Measurements from ENCODE around the gene AIFM3. TPM values are rescaled to one million over a fixed set of nuclear protein-coding genes. Genes with fewer than 3 reads are reported as not detected.
A peak's percentile ranks its signal among the peaks of the same experiment; 100 is the strongest.

Gene AIFM3
- total RNA-seq, 1 donor from 2014 or later = 0.47 TPM

GRCh38 chr22:20943104-20943933 is 23.7 kb upstream of the AIFM3 start:
- peak; percentile 6 for DNase-seq (ENCODE audit: low spot score)
- Mint-ChIP-seq H3K4me1 (ENCODE audit: low read depth) (peaks cover 55% of the 10 kb centered on the region), H3K27ac (ENCODE audit: unreplicated experiment) (no peak overlapping the region), H3K36me3 (ENCODE audit: low read depth) (no peaks in the 10 kb centered on the region), H3K9me3 (ENCODE audit: low read depth) (no peaks in the 10 kb centered on the region), H3K27me3 (ENCODE audit: low read depth) (no peaks in the 10 kb centered on the region), H3K4me3 (ENCODE audit: unreplicated experiment) (no peak overlapping the region)
- no peak for TF ChIP-seq CTCF (IDR thresholded peaks at IDR 0.05)

DNA sequence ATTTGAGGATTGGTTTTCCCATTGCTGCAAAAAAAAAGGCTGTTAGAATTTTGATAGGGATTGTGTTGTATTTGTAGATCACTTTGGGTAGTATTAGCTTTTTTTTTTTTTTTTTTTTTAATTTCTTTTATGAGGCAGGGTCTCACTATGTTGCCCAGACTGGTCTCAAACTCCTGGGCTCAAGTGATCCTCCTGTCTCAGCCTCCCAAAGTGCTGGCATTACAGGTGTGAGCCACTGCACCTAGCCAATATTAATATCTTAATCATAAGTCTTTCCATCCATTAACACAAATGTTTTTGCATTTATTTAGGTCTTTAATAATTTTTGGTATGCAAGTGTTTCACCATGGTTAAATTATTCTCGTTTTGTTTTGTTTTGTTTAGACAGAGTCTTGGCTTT is 23.0 kb upstream of the AIFM3 start:
- Mint-ChIP-seq H3K4me3 (ENCODE audit: unreplicated experiment) (no peak overlapping the region), H3K36me3 (ENCODE audit: low read depth) (no peaks in the 10 kb centered on the region), H3K27me3 (ENCODE audit: low read depth) (no peaks in the 10 kb centered on the region), H3K9me3 (ENCODE audit: low read depth) (no peaks in the 10 kb centered on the region), H3K4me1 (ENCODE audit: low read depth) (peaks cover 51% of the 10 kb centered on the region), H3K27ac (ENCODE audit: unreplicated experiment) (no peak overlapping the region)
- DNase-seq (ENCODE audit: low spot score) = no peak
- TF ChIP-seq CTCF (IDR thresholded peaks at IDR 0.05) = no peak

GRCh38 chr22:20945578-20945934 is 21.5 kb upstream of the AIFM3 start:
- Mint-ChIP-seq H3K4me3 (ENCODE audit: unreplicated experiment) (no peak overlapping the region), H3K36me3 (ENCODE audit: low read depth) (peaks cover 3% of the 10 kb centered on the region), H3K9me3 (ENCODE audit: low read depth) (no peaks in the 10 kb centered on the region), H3K4me1 (ENCODE audit: low read depth) (peaks cover 41% of the 10 kb centered on the region), H3K27me3 (ENCODE audit: low read depth) (no peaks in the 10 kb centered on the region), H3K27ac (ENCODE audit: unreplicated experiment) (peak overlapping the region; percentile 84)
- TF ChIP-seq CTCF (IDR thresholded peaks at IDR 0.05) = no peak
- peak; percentile 18 for DNase-seq (ENCODE audit: low spot score)

- Mint-ChIP-seq H3K27me3 (ENCODE audit: low read depth) (no peaks in the 10 kb centered on the region), H3K36me3 (ENCODE audit: low read depth) (peaks cover 3% of the 10 kb centered on the region), H3K4me3 (ENCODE audit: unreplicated experiment) (no peak overlapping the region), H3K9me3 (ENCODE audit: low read depth) (no peaks in the 10 kb centered on the region), H3K27ac (ENCODE audit: unreplicated experiment) (peak overlapping the region; percentile 84), H3K4me1 (ENCODE audit: low read depth) (peaks cover 35% of the 10 kb centered on the region)
- TF ChIP-seq CTCF (IDR thresholded peaks at IDR 0.05) = no peak
- peak; percentile 2 for DNase-seq (ENCODE audit: low spot score)
Measured at GRCh38 chr22:20946080-20946986, 20.7 kb upstream of the AIFM3 start.

- no peak for TF ChIP-seq CTCF (IDR thresholded peaks at IDR 0.05)
- Mint-ChIP-seq H3K4me3 (ENCODE audit: unreplicated experiment) (no peak overlapping the region), H3K27ac (ENCODE audit: unreplicated experiment) (no peak overlapping the region), H3K9me3 (ENCODE audit: low read depth) (no peaks in the 10 kb centered on the region), H3K4me1 (ENCODE audit: low read depth) (peaks cover 35% of the 10 kb centered on the region), H3K36me3 (ENCODE audit: low read depth) (peaks cover 6% of the 10 kb centered on the region), H3K27me3 (ENCODE audit: low read depth) (no peaks in the 10 kb centered on the region)
- no peak for DNase-seq (ENCODE audit: low spot score)
Measured at GRCh38 chr22:20946991-20947390, 20.1 kb upstream of the AIFM3 start.
